HCT116 (cell line): Measurements from ENCODE around the gene DAAM1. TPM values are rescaled to one million over a fixed set of nuclear protein-coding genes. Genes with fewer than 3 reads are reported as not detected.

Experiments used
- ATAC-seq: fragments of 200-7000 bp; cut with Tn5 transposase; 2 replicates; pipeline ENCODE4 v1.9.1; 2020; ENCODE audit warnings: mild to moderate bottlenecking, moderate library complexity
- BruUV-seq: library from RNA; stranded (reverse); fragments of 400-500 nt; replicated peaks from 2 replicates; lab custom pipeline; 2021; lab: Mats Ljungman, UMichigan
- CTCF ChIA-PET: fragments of 300-600 bp; sonication (Branson Sonifier 250); formaldehyde crosslinking; loops from one replicate; lab custom pipeline; 2021; ENCODE audit warnings: antibody characterized with exemption; lab: Charles Lee
- POLR2A ChIA-PET: fragments of 300-600, 350-600 bp; sonication (Branson Sonifier 250); formaldehyde crosslinking; loops from one replicate; lab custom pipeline; 2021; ENCODE audit warnings: antibody characterized with exemption; lab: Charles Lee
- RAD21 ChIA-PET, 2 experiments: fragments of 300-600 bp; sonication (Branson Sonifier 250); formaldehyde crosslinking; loops; one replicate each; lab custom pipeline; 2023; ENCODE audit warnings: low total read pairs in 2 of 2; ENCODE audit not compliant: uncharacterized antibody in 2 of 2, unreplicated experiment in 2 of 2, low non-redundant PET in 1 of 2; lab: Charles Lee
- DNase-seq: peaks from one replicate; pipeline ENCODE4 v3.0.0-alpha.2; 2010; ENCODE audit warnings: low read depth, low spot score
- H2AFZ ChIP-seq: fragments of 200-600 bp; shearing (Covaris generic), sonication (generic); 2 replicates; pipeline ENCODE4 v1.6.1; 2017; ENCODE audit warnings: low read depth, mixed run types, mixed read lengths, antibody characterized with exemption, low read length; ENCODE audit not compliant: poor library complexity, severe bottlenecking
- H3K27ac ChIP-seq: 2 replicates; pipeline ENCODE4 v1.5.1; 2012; ENCODE audit warnings: low read depth, low read length
- H3K27me3 ChIP-seq: fragments of 200-600 bp; sonication (generic); 2 replicates; pipeline ENCODE4 v1.6.1; 2016; ENCODE audit warnings: mixed run types, low read length, mixed read lengths; ENCODE audit not compliant: insufficient read depth
- H3K36me3 ChIP-seq, 2 experiments: fragments of 200-500 bp in 1 of 2; fragments of 200-600 bp in 1 of 2; sonication (Bioruptor generic) in 1 of 2; sonication (generic) in 1 of 2; 2 replicates each; pipeline versions ENCODE4 v1.5.1 to v1.6.1; 2014 to 2016; ENCODE audit warnings: low read length in 2 of 2, inconsistent platforms in 1 of 2, mixed read lengths in 1 of 2, mixed run types in 1 of 2; ENCODE audit not compliant: insufficient read depth in 2 of 2, control insufficient read depth in 1 of 2
- H3K4me1 ChIP-seq, 2 experiments: fragments of 200-600 bp in 1 of 2; sonication (generic) in 1 of 2; 2 replicates each; pipeline versions ENCODE4 v1.5.1 to v1.6.1; 2012 to 2017; ENCODE audit warnings: low read length in 2 of 2, inconsistent platforms in 1 of 2, mild to moderate bottlenecking in 1 of 2, mixed read lengths in 1 of 2, mixed run types in 1 of 2, moderate library complexity in 1 of 2; ENCODE audit not compliant: insufficient read depth in 2 of 2, control insufficient read depth in 1 of 2
- H3K4me2 ChIP-seq: fragments of 200-600 bp; sonication (generic); 2 replicates; pipeline ENCODE4 v1.6.1; 2017; ENCODE audit warnings: mixed run types, low read length, mixed read lengths
- H3K4me3 ChIP-seq, 2 experiments: fragments of 200-600 bp in 1 of 2; sonication (generic) in 1 of 2; replicated peaks in 1 of 2; 2 replicates each; pipeline ENCODE4 v1.5.1; 2011 to 2016; ENCODE audit warnings: low read length in 2 of 2, control low read depth in 1 of 2, low read depth in 1 of 2, mild to moderate bottlenecking in 1 of 2, mixed read lengths in 1 of 2, mixed run types in 1 of 2
- H3K79me2 ChIP-seq: fragments of 200-600 bp; sonication (generic); 2 replicates; pipeline ENCODE4 v1.6.1; 2017; ENCODE audit warnings: mild to moderate bottlenecking, mixed run types, low read length, moderate library complexity, mixed read lengths; ENCODE audit not compliant: insufficient read depth
- H3K9ac ChIP-seq: fragments of 200-600 bp; sonication (generic); 2 replicates; pipeline ENCODE4 v1.6.1; 2016; ENCODE audit warnings: low read length, mixed read lengths
- H3K9me2 ChIP-seq: fragments of 200-600 bp; sonication (generic), shearing (Covaris generic); 2 replicates; pipeline ENCODE4 v1.6.1; 2017; ENCODE audit warnings: mixed run types, mild to moderate bottlenecking, moderate library complexity; ENCODE audit not compliant: insufficient read depth
- H3K9me3 ChIP-seq, 2 experiments: fragments of 200-500 bp in 1 of 2; fragments of 200-600 bp in 1 of 2; sonication (Bioruptor generic) in 1 of 2; sonication (generic) in 1 of 2; 2 replicates each; pipeline ENCODE4 v1.6.1; 2014 to 2017; ENCODE audit warnings: low read length in 2 of 2, mixed read lengths in 2 of 2, inconsistent platforms in 1 of 2, low read depth in 1 of 2, mild to moderate bottlenecking in 1 of 2, mixed run types in 1 of 2, moderate library complexity in 1 of 2; ENCODE audit not compliant: control insufficient read depth in 1 of 2, insufficient read depth in 1 of 2
- H4K20me1 ChIP-seq: fragments of 200-600 bp; sonication (generic), shearing (Covaris generic); 2 replicates; pipeline ENCODE4 v1.6.1; 2017; ENCODE audit warnings: mixed run types, mild to moderate bottlenecking, moderate library complexity; ENCODE audit not compliant: insufficient read depth
- CEBPB ChIP-seq: IDR thresholded peaks from 2 replicates; pipeline ENCODE4 v1.6.1; 2012; ENCODE audit warnings: low read depth
- EGR1 ChIP-seq: IDR thresholded peaks from 2 replicates; pipeline ENCODE4 v1.6.1; 2012; ENCODE audit warnings: low read depth
- EZH2 ChIP-seq: fragments of 200-600 bp; sonication (generic); IDR thresholded peaks from 2 replicates; pipeline ENCODE4 v1.6.1; 2017; ENCODE audit warnings: antibody characterized with exemption, mixed run types
- EZH2phosphoT487 ChIP-seq: fragments of 200-600 bp; IDR thresholded peaks from 2 replicates; pipeline ENCODE4 v1.6.1; 2018; ENCODE audit warnings: antibody characterized with exemption, borderline replicate concordance
- FOSL1 ChIP-seq: IDR thresholded peaks from 2 replicates; pipeline ENCODE4 v1.6.1; 2012; ENCODE audit warnings: low read depth
- MAX ChIP-seq: IDR thresholded peaks from 2 replicates; pipeline ENCODE4 v1.6.1; 2012
- POLR2A ChIP-seq: IDR thresholded peaks from 2 replicates; pipeline ENCODE4 v1.7.0; 2011; ENCODE audit warnings: borderline replicate concordance; ENCODE audit not compliant: insufficient read depth, insufficient read length; ENCODE audit errors: extremely low read depth
- SIN3A ChIP-seq: IDR thresholded peaks from 2 replicates; pipeline ENCODE4 v1.6.1; 2012; ENCODE audit warnings: low read depth
- SRF ChIP-seq: IDR thresholded peaks from 2 replicates; pipeline ENCODE4 v1.6.1; 2012; ENCODE audit warnings: low read depth
- TCF7L2 ChIP-seq: IDR thresholded peaks from 2 replicates; pipeline ENCODE4 v1.7.0; 2011; ENCODE audit warnings: borderline replicate concordance, inconsistent platforms; ENCODE audit not compliant: insufficient read depth, insufficient read length; ENCODE audit errors: extremely low read depth
- ZBTB33 ChIP-seq: IDR thresholded peaks from 2 replicates; pipeline ENCODE4 v1.6.1; 2011; ENCODE audit warnings: mild to moderate bottlenecking, low read length, moderate library complexity; ENCODE audit not compliant: insufficient replicate concordance; ENCODE audit errors: extremely low read depth
- intact Hi-C: fragments of 100-400 bp; cut with micrococcal nuclease; formaldehyde crosslinking; loops from 2 replicates; pipeline ENCODE4 v1.10.0; 2022
- total RNA-seq: library from RNA; stranded (reverse); gene quantifications from one replicate; pipeline ENCODE4 v1.2.1, GENCODE V29; 2021; ENCODE audit not compliant: unreplicated experiment

DAAM1 gene
- total RNA-seq, 1 experiment from 2014 or later = 10.7 TPM

DNA sequence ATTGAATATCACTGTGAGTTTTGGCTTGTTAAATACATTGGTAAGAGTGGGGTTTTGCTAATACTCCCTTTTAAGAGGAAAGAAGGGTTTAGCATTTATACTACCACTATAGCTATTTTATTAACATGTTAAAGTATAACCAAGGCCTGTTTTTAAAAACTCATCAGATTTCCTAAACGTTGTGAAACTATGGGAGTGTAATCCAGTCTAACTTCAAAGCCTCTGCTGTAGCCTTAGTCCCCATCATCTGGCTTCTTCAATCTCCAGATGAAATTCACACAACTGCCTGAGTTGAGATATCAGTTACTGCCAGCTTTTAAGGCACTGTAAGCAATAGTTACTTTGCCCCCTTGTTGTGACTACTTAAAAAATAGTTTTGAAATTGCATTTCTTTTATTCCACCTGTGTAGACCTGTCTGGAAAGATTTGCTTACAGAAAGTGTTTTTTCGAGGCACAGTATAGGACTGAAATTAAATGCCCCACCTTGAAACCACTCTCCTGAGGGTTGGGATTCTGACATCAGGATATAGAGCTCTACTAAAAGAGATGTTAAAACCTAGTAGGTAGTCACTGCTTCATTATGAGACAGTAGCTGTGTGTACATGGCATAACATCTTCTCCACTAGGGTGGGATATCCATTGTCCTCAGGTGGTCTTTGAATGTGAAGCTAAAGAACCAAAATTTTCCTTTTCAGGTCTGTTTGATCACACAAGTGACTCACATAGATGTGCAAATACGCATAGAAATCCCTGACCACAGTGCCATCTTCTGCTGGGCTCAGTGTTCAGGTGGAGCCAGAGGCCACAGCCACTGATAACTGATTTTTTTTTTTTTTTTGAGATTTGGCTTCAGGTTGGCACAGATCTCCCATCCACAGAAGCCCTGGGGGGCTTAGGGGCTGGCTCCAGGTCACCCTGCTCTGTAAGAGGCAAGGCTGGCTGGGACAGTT lies 125.5 kb downstream of the DAAM1 start:
- H2AFZ ChIP-seq = no peak overlapping the region
- BruUV-seq = no TSS peak
- no peak overlapping the region for H3K9ac ChIP-seq
- no peaks in the 10 kb centered on the region for H3K27me3 ChIP-seq
- ChIA-PET CTCF (no interaction called here), POLR2A (no interaction called here)
- H3K79me2 ChIP-seq = no peaks in the 10 kb centered on the region
- H3K4me2 ChIP-seq = no peak overlapping the region
- no peak overlapping the region for H3K4me3 ChIP-seq
- intact Hi-C loops = no loop called here
- H3K9me3 ChIP-seq = no peaks in the 10 kb centered on the region
- no peaks in the 10 kb centered on the region for H3K4me1 ChIP-seq
- no peak overlapping the region for H3K27ac ChIP-seq
- ATAC-seq = no peak
- no peak for DNase-seq
- TF ChIP-seq TCF7L2 (no peak), ZBTB33 (no peak), EZH2 (no peak), CEBPB (no peak), POLR2A (no peak), SRF (no peak), FOSL1 (no peak), MAX (no peak), SIN3A (no peak), EZH2phosphoT487 (no peak), EGR1 (no peak)
- TF ChIP-seq, all 23 proteins: peak for 0
- no peaks in the 10 kb centered on the region for H3K36me3 ChIP-seq
- H3K9me2 ChIP-seq = no peaks in the 10 kb centered on the region
- H4K20me1 ChIP-seq = no peaks in the 10 kb centered on the region
- RAD21 ChIA-PET = no interaction called here
